Right ventricle myocardium inferior (tissue), 1 donor: ENCODE data around the gene MFRP. TPM values are rescaled to one million over a fixed set of nuclear protein-coding genes. Genes with fewer than 3 reads are reported as not detected.

Experiments used
- ATAC-seq: fragments of 200-7000 bp; cut with Tn5 transposase; one replicate; pipeline ENCODE4 v1.9.1; 2020; ENCODE audit warnings: mild to moderate bottlenecking, moderate library complexity
- DNase-seq: peaks from one replicate; pipeline ENCODE4 v3.0.0; 2021; ENCODE audit errors: missing footprints
- intact Hi-C: fragments of 100-400 bp; cut with DNase I; formaldehyde crosslinking; loops from one replicate; pipeline ENCODE4 v1.11.0; 2022
- total RNA-seq: library from RNA; stranded (reverse); fragmentation: NEBNext Ultra II Directional; extraction: Animal tissue kit (Norgen Biotek cat#: 25700); gene quantifications from one replicate; pipeline ENCODE4 v1.2.1, GENCODE V29; 2021
- donor health status: DM: no; HTN: yes; CAD: no; lungs with severe emphysema.

The MFRP gene
- total RNA-seq, 1 donor from 2014 or later = not detected

DNA sequence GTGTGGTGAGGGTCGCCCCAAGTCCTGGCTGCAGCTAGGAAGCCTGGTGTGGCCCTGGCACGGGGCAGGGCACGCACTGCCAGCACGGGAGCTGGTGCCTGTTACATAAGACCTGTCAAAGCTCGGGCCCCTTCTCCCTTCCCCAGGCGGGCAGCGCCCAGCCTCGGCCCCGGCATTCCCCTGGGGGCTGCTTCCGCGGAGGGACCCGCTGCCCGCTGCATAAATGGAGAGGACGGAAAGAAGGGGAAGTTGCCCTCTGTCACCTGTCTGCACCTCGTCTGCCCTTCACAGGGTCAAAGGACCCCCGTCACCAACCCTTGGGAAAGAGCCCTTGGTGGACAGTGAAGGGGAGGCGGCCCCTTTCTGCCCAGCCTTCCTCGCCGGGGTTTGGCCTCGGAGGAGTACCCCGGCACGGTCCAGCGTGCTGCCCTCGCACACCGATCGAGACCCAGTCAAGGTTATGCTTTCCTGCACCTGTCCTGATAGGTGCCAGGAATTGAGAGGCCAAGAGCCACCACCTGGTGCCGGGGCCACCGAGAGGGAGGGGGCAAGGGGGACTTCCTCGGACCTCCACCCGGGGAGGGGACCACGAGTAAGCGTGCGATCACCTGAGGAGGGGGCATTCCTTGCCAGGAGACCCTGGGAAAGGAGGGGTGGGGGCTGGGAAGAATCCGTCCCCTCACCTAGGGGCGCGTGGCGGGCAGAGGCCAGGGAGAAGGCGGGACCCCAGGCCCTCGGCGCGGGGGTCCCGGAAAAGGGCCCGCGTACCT, 16.8 kb upstream of the MFRP start:
- ATAC-seq (peak; percentile 9), DNase-seq (peak; percentile 66)
- intact Hi-C loops = no loop called here

DNA sequence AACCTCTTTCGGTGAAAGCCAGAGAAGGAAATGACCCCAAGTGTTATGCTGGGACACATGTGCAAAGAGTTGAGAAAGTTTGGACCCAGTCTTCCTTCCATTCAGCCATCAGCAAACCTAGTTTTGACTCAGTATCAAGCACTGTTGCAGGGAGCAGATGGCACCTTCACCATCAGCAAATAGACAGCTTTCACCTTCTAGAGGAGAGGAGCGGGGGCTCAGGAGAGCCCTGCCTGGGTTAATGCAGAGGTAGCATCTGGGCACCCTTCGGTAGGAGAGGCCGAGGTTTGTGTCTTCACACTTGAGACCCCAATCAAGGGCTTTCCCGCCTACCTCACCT, 16.2 kb upstream of the MFRP start:
- DNase-seq (peak; percentile 43), ATAC-seq (no peak)
- intact Hi-C loops = no loop called here

DNA sequence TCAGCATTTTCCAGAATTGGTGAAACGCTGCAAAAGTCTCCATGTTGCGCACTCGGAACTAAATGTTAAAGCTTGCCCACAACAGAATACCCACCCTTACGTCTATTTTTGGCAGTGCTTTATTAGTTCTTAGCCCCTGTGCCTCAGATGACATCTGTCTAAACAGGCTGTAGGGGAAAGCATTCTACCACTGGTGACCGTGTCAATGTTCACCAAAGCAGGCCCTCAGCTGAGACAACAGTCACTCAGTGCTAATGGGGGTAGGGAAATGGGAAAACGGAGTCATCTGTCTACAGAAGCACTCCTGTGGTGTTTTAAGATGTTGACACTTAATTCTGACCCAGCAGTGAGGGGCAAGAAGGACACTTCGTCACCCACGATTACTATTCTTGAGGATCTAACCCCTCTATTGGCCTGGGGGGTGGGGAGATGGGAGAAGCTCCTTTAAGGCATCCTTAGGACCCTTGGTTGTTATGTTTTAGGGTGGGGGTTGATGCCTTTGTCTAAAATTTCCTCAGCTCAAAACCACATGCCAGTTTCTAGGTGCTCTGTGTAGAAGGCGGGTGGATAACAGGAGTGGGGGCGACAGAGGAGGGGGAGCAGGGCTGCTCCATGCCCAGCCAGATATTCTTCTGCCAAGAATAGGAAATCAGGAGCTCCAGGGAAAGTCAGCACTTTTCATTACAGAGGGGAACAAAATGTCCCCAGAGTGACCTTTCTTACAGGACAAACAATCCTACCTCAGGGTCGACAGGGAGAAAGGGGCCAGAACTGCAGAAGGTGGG, 15.6 kb upstream of the MFRP start:
- ATAC-seq (peak; percentile 14), DNase-seq (no peak)
- intact Hi-C loops = no loop called here

DNA sequence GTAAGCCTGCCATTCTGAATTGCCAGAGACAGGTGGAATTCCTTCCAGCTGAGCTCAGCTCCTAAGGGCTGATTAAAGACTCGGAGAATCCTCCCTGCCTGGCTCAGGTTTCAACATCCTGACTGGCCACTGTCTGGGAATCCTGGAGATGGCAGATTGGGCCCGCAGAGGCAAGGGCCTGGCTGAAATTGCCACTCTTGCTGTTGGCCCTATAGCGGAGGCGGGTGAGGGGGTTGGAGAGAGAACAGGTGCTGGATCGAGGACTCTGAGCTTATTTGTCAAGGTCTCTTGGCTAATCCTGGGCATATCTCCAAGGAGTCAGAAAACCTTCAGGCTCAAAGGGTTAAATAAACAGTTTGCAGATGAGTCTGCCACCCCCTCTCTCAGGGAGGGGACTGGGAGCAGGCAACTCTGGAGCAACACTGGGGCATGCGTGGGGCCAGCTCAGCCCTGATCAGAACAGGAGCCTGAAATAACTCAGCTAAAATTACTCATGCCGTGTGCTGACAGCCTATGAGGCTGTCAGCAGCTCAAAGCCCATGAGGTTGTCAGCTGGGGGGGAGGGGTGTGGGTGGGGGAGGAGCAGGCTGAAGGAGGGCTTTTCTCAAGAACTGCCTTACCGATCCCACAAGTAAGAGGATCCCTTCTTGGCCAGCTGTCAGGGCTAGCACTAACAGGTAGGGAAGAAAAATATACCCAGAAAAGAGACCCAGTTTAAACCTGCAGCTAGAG, 14.7 kb upstream of the MFRP start:
- intact Hi-C loops = no loop called here
- ATAC-seq (peak; percentile 78), DNase-seq (peak; percentile 80)

DNA sequence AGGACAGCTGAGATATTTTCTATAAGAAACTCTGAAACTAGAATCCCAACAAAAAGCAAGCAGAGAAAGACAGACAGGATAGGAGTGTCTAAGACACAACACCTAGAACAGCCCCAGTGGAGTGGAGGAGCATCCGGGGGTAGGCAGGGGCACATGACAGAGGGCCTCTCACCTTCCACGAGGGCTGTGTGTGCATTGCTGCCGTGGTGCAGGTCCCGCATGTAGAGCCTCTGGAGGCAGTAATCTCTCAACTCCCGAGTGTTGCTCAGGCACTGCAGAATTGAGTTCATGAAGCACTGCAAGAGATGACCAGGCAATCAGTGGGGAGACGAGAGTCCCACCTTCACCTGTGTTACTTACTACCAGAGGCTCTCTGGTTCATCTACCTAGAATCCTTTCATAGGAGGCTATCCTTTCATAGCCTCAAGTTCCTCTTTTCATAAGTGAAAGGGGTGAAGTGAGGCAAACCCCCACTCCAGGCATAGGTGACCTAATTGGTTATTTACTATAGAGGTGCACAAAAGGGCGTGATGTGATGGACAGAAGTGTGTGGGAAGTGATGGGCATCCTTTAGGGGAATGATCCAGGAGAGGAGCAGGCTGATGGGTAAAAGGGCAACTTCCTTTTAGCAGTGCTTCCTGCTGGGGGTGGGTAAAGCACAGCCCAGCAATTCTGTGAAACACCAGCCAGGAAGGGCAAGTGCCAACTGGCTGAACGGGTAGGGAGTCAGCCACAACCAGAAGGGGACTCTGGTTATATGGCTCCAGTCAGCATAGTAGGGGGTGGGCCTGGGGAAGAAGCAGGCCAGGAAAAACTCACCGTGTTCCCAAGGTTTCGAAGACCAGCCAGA, 13.1 kb upstream of the MFRP start:
- intact Hi-C loops = no loop called here
- DNase-seq = peak; percentile 37

DNA sequence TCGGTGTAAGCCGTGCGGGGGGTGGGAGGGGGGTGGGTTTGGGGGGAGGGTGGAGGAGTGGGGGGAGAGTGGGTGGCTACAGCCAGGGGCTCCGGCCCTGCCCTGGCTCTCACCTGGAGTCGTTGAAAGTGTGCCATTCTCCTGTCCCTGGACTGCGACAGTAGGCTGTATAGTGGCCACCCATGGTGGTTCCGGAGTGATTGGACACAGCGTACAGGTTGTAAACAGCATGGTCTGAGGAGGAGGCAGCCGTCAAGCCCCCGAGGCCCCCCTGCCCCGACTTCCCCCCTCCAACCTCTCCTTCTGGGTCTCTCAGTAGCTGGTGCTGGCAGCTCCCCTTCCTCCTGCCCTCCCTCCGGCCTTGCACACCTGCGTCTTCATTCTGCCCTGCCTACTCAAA, 10.6 kb upstream of the MFRP start:
- DNase-seq (peak; percentile 17), ATAC-seq (no peak)

More for the DNA sequence above, 13.1 kb upstream of the MFRP start:
- no peak for ATAC-seq

DNA sequence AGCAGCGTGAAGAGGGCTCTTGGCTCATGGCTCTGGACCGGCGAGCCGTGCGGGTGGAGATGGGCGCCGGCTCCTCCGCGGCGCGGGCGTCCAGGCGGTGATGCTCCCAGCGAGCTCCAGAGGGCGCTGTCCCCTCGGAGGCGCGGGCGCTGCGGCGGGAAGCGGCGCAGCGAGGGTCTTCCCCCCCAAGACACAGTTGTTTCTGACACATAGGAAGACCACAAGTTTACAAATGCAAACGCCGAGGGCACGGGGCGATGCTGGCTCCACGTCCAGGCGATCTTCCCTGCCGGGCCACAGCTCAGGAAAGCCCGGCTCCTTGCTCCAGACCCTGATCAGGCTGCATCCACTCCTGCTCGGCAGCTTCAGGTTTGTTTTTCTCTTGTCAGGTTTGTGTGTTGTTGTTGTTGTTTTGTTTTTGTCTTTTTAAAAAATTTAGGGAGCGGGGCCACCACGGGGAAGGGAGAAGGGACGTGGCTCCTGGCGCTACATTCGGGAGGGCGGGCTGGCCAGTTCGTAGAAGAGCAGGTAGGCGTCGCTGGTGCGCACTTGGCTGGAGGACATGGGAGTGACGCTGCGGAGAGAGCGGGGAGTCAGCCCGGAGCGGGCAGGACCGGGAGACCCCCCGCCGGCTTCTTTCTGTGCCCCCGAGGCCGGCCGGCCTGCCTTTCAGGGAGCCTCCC, 10.0 kb upstream of the MFRP start:
- ATAC-seq (peak; percentile 75), DNase-seq (peak; percentile 91)
- intact Hi-C loops = loop anchor here (1.0 to 2.0 kb wide), 2 partner anchors 18 to 118 kb away; no protein-coding TSS in a partner anchor

More for the DNA sequence above, 10.6 kb upstream of the MFRP start:
- intact Hi-C loops = loop anchor here (2.0 kb wide), 1 partner anchor 118 kb away; no protein-coding TSS in a partner anchor

DNA sequence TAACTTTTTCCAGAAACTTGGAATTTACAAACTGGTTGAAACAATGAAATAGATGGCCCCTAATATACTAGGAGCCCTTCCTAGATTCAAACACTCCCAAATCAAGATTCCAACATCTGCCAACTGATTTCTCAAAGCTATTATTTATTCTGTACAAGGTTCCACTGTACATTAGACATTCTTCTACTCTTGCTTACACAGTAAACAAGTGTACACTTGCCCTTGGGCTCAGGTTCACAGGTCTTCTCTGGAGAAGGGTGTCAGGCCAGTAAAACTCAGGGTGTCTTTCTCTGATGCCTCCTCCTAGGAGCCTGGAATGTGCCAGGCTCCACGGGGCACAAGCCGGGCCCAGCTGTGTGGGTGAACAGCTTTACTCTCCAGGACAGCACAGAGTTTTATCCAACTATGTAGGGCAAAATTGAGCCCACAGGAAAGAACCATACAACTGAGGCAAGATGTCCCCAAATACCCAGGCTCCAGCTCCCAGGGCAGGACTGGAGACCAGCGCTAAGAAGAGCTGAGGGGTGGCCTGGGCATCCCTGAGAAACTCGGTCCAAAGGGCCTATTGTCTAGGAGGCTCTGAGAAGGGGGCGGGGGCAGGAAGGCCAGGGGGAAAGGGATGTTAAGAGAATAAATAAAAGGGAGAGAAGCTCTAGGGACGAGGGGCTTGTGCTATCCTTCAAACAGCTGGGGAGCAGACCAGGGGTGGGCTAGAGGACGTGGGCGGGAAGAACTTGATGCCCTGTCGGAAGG, 8.8 kb upstream of the MFRP start:
- DNase-seq = peak; percentile 14
- no peak for ATAC-seq
- intact Hi-C loops = no loop called here

DNA sequence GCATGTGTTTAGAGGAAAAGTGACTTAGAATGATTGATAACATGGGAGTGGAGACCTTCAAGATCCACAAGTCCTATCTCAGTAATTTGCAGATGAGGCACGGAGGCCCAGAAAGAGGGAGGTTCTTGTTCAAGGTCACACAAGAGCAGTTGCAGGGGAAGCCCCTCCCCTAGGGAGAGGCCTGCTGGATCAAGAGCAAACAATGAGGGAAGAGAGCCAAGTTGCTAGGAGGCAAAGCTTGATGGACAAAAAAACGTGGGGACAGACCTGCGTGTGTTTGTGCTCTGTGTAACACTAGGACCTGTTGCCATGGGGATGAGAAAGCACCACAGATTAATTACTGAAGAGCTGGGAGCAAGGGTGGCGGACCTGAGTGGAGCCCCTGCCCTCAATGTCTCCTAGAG, 6.4 kb upstream of the MFRP start:
- peak; percentile 56 for DNase-seq
- ATAC-seq = peak; percentile 32
- intact Hi-C loops = no loop called here

DNA sequence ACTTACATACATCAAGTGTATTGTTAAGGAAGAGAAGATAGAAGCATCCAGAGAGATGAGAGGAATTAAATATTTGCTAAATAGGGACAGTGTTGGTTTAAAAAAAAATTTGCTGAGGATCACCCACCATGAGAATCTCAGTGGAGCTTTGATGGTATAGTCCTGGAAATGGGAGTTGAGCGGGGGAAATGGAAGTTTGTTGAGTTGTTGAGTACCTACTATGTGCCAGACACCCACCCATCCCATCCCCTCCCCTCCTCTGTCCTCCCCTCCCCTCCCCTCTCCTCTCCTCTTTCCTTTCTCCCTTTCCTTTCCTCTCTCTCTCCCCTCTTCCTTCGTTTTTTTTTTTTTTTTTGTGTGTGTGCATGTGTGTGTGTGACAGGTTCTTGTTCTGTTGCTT, 4.7 kb upstream of the MFRP start:
- intact Hi-C loops = no loop called here

DNA sequence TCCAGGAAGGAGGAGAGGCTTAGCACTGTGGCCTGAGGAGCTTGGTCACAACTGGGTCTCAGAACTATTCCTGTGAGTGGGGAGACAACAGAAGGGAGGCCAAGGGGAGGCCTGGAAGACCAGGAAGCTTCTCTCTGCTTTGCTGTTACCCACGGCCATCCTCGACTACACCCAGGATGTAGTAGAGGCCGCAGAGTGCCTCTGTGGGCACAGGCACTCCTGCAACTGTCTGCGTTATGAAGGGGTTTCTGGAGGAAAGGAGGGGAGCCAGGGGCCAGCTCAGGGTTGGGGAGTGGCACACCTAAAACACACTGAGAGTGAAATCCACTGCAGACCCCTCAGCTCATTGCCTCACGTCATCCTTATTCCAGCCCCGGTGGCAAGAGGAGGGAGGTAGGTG, 3.8 kb upstream of the MFRP start:
- intact Hi-C loops = no loop called here
- ATAC-seq = no peak
- peak; percentile 41 for DNase-seq

More for the DNA sequence above, 4.7 kb upstream of the MFRP start:
- DNase-seq (no peak), ATAC-seq (no peak)

DNA sequence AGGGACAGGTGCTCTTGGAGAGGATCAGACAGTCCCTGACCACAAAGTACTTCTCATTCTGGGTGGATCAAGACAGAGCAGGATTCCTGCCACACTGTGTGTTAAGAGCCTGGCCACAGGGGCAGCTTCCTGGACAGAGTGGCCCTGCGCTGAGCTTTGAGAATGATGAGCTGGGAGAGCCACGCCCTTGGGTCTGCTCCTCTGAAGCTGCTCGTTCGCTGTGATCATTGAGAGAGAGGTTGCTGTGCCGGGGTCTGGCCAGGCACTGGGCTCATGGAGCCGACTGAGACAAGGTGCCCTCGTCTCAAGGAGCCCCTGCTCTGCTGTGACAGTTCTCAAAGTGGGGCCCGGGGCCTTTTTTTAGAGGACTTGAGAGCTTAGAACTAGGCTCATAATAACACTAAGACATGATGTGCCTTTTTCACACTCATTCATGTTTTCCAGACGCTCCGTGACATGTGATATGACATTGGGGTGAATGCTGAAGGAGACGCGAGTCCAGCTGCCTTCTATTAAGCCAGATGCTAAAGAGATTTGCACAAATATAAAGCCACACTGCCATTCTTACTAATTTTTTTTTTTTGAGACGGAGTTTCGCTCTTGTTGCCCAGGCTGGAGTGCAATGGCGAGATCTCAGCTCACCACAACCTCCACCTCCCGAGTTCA, 1.6 kb upstream of the MFRP start:
- DNase-seq (peak; percentile 45), ATAC-seq (no peak)
- intact Hi-C loops = no loop called here

DNA sequence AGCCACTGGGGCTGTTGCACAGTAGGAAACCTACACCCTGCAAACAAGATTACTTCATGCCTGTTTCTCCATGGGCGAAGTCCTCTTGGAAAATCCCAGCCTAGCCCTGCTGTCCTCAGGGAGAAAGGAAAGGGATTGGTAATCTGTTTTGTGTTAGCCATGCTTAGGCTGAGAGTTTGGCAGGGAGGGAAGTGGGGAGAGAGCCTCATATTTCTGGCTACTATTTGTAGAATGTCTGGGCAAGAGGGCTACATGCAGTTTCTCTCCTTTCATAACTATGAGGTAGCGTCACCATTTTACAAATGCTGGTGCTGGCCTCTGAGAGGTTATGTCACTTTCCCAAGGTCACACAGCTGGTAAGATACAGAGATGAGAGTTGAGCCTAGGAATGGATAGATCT, 737 bp upstream of the MFRP start:
- intact Hi-C loops = no loop called here

DNA sequence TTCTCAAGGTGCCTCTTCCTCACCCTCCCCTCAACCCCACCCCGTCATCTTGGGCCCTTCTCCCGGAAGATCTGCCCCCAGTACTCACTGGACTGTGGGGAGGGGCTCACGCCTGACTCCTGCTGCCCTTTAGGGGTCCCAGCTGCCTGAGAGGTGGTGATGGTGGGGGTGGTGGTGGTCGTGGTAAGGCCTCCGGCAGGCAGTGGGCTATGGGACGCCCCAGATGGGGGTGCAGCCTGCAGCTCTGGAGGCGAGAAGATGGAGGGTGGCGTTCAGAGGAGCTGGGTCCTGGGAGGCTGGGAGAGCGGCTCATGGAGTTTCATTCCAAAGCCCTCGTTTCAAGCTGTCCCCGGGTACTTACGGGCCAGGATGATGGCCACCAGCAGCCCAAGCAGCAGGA, 820 bp downstream of the MFRP start:
- ATAC-seq (no peak), DNase-seq (peak; percentile 39)
- intact Hi-C loops = no loop called here

More for the DNA sequence above, 737 bp upstream of the MFRP start:
- ATAC-seq = peak; percentile 12
- no peak for DNase-seq

DNA sequence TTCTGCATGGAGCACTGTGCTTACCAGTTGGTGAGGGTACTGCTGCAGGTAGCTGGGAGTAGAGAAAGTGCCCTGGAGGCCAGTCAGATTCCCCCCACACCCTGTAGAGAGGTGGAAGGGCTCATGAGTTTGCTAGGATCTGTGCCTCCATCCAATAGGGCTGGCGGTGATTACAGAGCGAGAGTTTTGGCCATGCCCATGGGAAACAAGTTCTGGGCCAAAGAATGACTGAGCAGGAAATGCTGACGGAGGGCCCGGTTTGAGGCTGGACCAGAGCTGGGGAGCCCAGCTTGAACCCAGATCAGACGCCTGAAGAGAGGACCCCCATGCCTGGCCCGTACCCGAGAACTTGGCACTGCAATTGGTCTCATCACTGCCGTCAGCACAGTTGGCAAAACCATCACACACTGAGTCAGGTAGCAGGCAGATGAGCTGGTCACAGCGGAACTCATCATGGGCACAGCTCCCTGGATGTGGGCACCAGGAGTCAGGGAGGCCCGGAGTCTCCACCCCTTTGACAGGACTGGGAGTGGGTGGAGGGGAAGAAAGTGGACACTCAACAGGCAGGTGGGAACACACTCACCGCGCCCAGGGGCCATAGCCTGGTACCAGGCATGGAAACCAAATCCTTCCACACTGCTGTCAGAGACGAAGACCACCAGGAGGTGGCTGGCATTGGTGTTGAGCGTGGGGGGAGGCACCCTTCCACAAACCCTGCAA, 2.1 kb downstream of the MFRP start:
- intact Hi-C loops = no loop called here
- peak; percentile 48 for DNase-seq
- no peak for ATAC-seq

DNA sequence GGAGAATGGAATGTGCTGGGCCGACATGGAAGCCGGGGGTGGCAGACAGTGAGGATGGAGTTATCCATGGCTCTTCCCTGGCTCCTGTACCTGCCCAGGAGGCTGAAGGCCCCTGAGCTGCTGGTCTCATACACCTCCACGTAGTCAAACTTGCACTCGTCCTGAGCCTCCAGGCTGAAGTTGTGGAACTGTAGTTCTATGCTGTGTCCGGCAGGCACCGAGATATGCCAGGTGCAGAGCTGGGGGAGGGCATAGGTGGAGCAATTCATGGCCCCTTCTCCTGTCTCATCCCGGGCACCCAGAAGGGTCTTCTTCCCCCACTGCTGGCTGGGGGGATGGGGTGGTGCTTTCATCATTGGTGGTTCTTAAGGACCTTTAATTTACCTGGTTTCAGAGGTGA, 2.8 kb downstream of the MFRP start:
- ATAC-seq (no peak), DNase-seq (no peak)
- intact Hi-C loops = no loop called here
